Prostate gland (tissue), 2 donors: ENCODE data around the gene GLIS1.

ENCODE experiments used
- POLR2AphosphoS5 ChIP-seq: sonication (generic); formaldehyde crosslinking; IDR thresholded peaks from one replicate; pipeline ENCODE4 v1.6.1; 2017; ENCODE audit warnings: antibody characterized with exemption
- TF ChIP-seq, protein P1 (sequence below), 4 experiments: fragments of 200-600 bp in 2 of 4; fragments of 450-650 bp in 2 of 4; sonication (generic) in 2 of 4; IDR thresholded peaks; 1 replicate in 3 of 4; 2 replicates in 1 of 4; pipeline ENCODE4 v1.5.1; 2016 to 2019; ENCODE audit warnings: antibody characterized with exemption in 4 of 4, mild to moderate bottlenecking in 2 of 4, moderate library complexity in 2 of 4

DNA sequence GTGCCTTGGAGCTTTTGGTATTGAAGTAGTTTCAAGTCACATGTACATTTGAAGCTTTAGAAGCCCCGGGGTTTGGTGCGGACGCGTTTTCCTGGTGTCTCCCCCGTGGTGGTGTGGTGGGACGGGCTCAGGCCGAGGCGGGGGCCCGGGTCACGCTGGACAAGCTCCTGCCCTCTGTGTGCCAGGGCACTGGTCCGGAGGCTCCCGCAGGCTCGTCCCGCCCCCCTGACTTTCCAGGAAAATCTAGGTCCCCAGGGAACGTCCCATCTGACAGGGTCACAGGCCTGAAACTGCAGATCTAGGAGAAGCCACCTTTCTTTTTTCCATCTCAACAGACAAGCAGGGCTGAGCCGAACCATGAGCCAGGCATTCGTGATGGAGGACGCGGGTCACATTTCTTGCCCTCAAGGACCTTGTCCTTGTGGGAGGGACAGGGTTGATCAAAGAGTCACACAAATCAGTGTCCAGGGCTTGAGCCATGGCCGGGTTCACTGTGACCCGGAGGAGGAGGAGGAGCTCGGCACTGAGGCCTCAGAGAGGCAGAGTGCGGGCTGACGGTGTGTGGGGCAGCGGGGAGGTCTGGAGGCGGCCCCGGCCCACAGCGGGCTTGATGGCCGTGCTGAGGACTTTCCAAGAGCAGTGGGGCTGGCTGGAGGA lies 278.2 kb downstream of the GLIS1 start:
- TF ChIP-seq, protein P1, sequence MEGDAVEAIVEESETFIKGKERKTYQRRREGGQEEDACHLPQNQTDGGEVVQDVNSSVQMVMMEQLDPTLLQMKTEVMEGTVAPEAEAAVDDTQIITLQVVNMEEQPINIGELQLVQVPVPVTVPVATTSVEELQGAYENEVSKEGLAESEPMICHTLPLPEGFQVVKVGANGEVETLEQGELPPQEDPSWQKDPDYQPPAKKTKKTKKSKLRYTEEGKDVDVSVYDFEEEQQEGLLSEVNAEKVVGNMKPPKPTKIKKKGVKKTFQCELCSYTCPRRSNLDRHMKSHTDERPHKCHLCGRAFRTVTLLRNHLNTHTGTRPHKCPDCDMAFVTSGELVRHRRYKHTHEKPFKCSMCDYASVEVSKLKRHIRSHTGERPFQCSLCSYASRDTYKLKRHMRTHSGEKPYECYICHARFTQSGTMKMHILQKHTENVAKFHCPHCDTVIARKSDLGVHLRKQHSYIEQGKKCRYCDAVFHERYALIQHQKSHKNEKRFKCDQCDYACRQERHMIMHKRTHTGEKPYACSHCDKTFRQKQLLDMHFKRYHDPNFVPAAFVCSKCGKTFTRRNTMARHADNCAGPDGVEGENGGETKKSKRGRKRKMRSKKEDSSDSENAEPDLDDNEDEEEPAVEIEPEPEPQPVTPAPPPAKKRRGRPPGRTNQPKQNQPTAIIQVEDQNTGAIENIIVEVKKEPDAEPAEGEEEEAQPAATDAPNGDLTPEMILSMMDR (IDR thresholded peaks at IDR 0.05): no peak
- TF ChIP-seq POLR2AphosphoS5: no peak
